GM13977 (cell line): ENCODE measurements around the gene HIC1.
A peak's percentile ranks its signal among the peaks of the same experiment; 100 is the strongest.

ENCODE experiments used
- DNase-seq: peaks from one replicate; pipeline ENCODE4 v3.0.0; 2012; ENCODE audit warnings: low spot score
- in situ Hi-C: fragments of 300-500 bp; cut with MboI; formaldehyde crosslinking; loops from one replicate; pipeline ENCODE4 v1.12.0; 2022; ENCODE audit warnings: low sequenced_read_pairs, low pct_unique_long_range_greater_than_20kb, mixed read lengths, inconsistent platforms; ENCODE audit not compliant: unreplicated experiment
- TF ChIP-seq, protein P1 (sequence below): IDR thresholded peaks from 2 replicates; pipeline ENCODE4 v1.5.1; 2012; ENCODE audit warnings: mild to moderate bottlenecking, control low read depth; ENCODE audit not compliant: insufficient read depth; ENCODE audit errors: extremely low read depth, missing control alignments

Gene HIC1

DNA sequence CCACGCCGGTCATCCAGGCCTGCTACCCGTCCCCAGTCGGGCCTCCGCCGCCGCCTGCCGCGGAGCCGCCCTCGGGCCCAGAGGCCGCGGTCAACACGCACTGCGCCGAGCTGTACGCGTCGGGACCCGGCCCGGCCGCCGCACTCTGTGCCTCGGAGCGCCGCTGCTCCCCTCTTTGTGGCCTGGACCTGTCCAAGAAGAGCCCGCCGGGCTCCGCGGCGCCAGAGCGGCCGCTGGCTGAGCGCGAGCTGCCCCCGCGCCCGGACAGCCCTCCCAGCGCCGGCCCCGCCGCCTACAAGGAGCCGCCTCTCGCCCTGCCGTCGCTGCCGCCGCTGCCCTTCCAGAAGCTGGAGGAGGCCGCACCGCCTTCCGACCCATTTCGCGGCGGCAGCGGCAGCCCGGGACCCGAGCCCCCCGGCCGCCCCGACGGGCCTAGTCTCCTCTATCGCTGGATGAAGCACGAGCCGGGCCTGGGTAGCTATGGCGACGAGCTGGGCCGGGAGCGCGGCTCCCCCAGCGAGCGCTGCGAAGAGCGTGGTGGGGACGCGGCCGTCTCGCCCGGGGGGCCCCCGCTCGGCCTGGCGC, 2.4 kb downstream of the HIC1 start:
- no peak for DNase-seq
- TF ChIP-seq, protein P1, sequence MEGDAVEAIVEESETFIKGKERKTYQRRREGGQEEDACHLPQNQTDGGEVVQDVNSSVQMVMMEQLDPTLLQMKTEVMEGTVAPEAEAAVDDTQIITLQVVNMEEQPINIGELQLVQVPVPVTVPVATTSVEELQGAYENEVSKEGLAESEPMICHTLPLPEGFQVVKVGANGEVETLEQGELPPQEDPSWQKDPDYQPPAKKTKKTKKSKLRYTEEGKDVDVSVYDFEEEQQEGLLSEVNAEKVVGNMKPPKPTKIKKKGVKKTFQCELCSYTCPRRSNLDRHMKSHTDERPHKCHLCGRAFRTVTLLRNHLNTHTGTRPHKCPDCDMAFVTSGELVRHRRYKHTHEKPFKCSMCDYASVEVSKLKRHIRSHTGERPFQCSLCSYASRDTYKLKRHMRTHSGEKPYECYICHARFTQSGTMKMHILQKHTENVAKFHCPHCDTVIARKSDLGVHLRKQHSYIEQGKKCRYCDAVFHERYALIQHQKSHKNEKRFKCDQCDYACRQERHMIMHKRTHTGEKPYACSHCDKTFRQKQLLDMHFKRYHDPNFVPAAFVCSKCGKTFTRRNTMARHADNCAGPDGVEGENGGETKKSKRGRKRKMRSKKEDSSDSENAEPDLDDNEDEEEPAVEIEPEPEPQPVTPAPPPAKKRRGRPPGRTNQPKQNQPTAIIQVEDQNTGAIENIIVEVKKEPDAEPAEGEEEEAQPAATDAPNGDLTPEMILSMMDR: no peak
- in situ Hi-C loops: no loop called here

DNA sequence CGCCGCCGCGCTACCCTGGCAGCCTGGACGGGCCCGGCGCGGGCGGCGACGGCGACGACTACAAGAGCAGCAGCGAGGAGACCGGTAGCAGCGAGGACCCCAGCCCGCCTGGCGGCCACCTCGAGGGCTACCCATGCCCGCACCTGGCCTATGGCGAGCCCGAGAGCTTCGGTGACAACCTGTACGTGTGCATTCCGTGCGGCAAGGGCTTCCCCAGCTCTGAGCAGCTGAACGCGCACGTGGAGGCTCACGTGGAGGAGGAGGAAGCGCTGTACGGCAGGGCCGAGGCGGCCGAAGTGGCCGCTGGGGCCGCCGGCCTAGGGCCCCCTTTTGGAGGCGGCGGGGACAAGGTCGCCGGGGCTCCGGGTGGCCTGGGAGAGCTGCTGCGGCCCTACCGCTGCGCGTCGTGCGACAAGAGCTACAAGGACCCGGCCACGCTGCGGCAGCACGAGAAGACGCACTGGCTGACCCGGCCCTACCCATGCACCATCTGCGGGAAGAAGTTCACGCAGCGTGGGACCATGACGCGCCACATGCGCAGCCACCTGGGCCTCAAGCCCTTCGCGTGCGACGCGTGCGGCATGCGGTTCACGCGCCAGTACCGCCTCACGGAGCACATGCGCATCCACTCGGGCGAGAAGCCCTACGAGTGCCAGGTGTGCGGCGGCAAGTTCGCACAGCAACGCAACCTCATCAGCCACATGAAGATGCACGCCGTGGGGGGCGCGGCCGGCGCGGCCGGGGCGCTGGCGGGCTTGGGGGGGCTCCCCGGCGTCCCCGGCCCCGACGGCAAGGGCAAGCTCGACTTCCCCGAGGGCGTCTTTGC, 3.1 kb downstream of the HIC1 start:
- no peak for DNase-seq
- in situ Hi-C loops: no loop called here
- TF ChIP-seq, protein P1: no peak

DNA sequence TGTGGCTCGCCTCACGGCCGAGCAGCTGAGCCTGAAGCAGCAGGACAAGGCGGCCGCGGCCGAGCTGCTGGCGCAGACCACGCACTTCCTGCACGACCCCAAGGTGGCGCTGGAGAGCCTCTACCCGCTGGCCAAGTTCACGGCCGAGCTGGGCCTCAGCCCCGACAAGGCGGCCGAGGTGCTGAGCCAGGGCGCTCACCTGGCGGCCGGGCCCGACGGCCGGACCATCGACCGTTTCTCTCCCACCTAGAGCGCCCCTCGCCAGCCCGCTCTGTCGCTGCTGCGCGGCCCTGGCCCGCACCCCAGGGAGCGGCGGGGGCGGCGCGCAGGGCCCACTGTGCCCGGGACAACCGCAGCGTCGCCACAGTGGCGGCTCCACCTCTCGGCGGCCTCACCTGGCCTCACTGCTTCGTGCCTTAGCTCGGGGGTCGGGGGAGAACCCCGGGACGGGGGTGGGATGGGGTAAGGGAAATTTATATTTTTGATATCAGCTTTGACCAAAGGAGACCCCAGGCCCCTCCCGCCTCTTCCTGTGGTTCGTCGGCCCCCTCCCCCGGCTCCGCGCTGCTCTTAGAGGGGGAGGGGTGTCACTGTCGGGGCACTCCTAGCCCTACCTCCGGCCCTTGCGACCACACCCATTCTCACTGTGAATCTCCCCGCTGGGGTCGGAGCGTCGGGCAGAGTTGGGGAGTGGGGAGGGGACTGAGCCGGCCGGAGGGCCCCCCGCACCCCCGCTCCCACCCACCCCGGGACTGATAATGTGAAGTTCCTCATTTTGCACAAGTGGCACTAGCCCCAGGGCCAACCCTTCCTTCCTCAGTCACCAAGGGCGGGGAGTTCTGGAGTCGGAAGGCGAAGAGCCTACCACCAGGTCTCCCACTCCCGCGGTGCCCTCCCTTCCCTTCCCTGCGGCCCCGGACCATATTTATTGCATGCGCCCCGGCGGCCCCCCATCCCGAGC, 4.0 kb downstream of the HIC1 start:
- in situ Hi-C loops: no loop called here
- TF ChIP-seq, protein P1: peak; percentile 97
- peak; percentile 89 for DNase-seq

DNA sequence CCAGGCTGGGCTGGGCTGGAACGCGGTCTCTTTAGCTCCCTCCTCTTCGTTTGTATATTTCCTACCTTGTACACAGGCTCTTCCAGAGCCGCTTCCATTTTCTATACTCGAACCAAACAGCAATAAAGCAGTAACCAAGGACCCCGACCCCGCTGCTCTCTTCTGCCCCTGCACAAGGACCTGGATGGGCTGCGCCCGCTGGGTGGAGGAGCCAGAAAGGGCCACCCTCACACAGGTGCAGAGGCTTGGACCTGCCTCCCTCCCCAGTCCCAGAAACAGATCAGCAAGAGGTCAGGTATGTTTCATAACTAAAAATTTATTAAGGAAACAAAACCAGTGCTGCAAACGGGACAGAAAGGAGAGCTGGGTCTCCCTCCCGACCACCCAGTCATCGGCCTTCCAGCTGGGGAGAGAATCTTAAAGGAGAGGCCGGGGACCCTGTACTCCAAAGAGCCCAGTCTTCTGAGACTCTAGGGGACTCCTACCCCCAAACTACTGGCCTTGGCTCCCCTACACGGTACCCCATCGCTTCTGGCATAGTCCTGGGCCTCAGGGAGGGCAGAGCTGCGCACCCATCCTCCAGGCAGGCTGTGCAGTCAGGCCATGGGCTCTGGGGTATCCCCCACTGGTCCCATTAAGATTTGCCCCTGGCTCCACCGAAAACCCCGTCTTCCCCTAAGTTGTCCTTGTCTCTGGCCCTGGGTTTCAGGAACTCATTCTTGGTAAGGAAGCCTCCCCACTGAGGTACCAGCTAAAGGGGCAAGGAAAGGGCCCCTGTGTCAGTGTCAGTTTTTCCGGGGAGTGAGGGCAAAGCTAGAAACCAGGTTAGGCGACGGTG, 4.9 kb downstream of the HIC1 start:
- TF ChIP-seq, protein P1: no peak
- in situ Hi-C loops: loop anchor here (10.0 kb wide), 1 partner anchor 185 kb away; no protein-coding TSS in a partner anchor
- DNase-seq: no peak

DNA sequence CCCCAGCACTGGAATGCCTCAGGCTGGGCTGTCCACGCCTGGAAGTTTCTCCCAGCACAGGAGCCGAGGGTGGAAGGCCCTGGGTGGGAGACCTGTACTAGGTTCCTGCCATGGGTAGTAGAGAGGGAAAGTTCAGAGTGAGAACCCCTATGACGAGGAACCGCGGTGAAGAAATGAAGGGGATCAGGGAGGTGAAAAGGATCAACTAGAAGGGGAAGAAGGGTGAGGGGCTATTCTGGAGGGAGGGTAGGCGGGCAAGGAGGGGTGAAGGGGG, 5.4 kb downstream of the HIC1 start:
- in situ Hi-C loops: loop anchor here (10.0 kb wide), 1 partner anchor 184 kb away; no protein-coding TSS in a partner anchor
- TF ChIP-seq, protein P1: no peak
- DNase-seq: no peak
